HG03521 (cell line): ENCODE data around the gene HTRA3.
A peak's percentile ranks its signal among the peaks of the same experiment; 100 is the strongest.

Experiments used
- ATAC-seq: cut with Tn5 transposase; IDR thresholded peaks from one replicate; pipeline ENCODE4 v1.9.1; 2021; ENCODE audit warnings: mild to moderate bottlenecking, moderate library complexity; ENCODE audit not compliant: unreplicated experiment

HTRA3 gene

GRCh38 chr4:8233672-8234484, 35.7 kb upstream of the HTRA3 start:
- ATAC-seq, result no peak

DNA sequence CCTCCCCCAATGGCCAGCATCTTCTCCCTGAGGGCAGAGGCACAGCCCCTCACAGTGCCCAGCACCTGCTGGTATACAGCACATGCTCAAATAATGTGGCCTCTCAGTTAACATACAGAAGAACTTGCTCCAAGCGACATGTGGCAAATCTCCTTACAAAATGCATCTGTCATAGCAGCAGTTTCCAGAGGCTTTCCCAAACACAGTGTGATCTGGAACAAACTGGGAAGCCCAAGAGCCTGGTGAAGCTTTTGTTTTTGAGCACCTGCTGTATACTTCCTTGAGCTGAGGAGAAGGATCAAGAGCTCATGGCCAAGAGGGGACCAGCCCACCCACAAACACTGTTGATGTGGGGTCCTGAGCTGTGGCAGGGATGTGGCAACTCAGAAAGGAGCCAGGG, 34.8 kb upstream of the HTRA3 start:
- no peak for ATAC-seq

DNA sequence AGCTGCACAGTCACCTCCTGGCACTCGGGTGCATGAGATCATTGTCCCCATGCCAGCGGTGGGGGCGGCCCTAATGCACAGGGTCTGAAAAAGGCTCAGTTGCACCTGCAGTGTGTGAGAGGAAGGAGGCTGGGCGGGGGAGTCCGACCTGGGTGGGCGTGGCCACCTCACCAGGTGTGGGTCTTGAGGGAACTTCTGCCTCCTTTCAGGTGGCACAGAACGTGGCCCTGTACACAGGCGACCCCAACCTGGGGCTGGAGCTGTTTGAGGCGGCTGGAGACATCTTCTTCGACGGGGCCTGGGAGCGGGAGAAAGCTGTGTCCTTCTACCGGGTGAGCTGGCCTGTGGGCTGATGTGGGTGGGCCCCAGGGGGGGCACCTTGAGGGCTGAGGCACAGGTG, 34.3 kb upstream of the HTRA3 start:
- no peak for ATAC-seq

DNA sequence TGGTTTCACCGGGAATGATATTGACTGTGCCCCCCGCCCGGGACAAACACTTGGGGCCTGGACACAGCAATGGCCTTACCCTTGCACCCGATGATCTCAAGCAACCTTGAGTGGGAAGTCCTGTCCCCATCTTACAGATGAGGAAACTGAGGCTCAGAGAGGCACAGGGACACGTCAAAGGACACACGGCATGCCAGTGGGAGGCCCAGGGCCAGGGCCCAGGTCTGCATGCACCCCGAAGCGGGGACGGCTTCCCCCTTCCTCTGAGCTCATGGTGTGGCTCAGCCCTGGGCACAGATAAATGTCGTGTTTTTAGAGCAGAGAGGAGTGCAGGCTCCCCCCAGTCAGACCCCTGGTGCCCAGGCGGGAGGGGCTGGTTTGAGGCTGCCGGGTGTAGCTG, 33.9 kb upstream of the HTRA3 start:
- no peak for ATAC-seq

DNA sequence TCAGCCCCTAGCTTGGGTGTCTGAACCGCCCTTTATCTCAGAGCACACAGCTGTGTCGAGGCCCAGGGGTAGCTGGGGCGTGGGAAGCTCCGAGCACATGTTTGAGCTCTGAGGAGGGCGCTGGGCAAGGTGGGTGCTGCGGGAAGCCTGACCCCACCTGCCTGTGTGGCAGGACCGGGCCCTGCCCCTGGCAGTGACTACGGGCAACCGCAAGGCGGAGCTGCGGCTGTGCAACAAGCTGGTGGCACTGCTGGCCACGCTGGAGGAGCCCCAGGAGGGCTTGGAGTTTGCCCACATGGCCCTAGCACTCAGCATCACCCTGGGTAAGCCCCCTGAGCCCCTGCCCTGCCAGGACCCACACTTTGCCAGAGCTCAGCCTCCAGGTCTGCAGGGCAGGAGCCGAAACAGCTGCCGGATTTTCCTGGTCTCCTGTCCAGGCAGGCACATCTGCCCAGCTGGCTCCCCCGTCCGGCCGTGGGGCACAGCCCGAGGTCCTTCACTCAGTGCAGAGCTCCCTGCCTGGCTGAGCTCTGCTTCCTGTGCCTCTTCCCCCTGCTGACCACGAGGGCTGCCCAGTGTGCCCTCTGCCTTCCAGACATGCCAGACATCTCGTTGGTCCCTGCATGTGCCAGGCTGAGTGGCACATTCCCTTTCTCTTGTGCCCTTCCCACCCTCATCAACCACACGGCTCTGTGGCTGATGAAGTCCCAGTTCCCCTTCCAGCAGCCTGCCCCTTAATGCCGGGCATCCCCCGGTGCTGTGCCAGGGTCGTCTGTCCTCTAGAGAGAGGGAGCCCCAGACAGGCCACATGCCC, 33.2 kb upstream of the HTRA3 start:
- no peak for ATAC-seq

- ATAC-seq, result no peak
Measured at GRCh38 chr4:8236920-8237195, 32.7 kb upstream of the HTRA3 start.

DNA sequence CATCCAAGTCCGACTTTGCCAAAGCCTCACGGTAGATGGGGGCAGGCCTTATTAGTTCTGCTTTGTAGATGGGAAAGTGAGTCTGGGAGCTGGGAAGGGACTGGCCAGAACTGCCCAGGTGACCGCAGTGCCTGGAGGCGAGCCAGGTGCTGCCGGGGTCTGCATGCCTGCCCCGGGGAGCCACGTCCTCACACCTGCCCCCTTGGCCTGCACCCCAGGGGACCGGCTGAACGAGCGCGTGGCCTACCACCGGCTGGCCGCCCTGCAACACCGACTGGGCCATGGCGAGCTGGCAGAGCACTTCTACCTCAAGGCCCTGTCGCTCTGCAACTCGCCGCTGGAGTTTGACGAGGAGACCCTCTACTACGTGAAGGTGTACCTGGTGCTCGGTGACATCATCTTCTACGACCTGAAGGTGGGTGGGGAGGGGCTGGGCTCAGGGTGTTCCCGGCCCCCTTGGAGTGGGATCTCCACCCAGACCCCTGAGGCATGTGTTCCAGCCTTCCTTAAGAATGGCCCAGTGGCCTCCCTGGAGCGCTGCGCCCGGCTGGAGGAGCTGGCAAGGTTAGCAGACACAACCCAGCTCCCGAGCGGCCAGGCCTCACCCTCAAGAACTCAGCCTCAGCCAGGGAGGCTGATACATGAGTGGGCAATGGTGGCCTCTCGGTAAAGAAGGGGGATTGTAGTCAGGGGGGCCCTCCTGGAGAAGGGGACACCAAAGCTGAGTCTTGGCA, 32.1 kb upstream of the HTRA3 start:
- ATAC-seq, result no peak

- ATAC-seq, result no peak
Measured at GRCh38 chr4:8238036-8238511, 31.5 kb upstream of the HTRA3 start.

DNA sequence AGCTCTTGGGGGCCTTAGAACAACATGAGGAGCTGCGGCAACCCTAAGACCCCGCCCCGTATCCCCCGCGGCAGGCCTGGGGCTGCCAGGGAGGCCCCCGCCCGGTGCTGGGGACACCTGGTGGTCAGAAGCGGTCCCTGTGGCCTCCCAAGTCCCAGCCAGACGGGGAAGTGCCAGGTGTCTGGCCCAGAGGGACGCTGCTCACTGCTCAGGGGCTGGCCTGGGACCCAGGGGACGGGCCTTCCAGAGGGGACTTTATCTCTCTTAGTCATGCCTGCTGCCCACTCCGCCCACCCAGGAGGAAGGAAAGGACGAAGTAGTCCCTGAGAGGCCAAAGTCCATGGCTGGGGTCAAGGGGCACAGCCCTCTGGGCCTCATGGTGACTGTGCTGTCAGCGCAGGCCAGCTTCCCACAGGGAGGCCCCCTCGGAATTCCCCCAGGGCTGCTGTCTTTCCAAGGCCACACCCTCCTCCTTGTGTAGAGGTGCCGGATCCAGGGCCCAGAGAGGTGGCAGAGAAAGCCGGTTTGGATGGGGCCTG, 31.0 kb upstream of the HTRA3 start:
- no peak for ATAC-seq

GRCh38 chr4:8239226-8239625, 30.3 kb upstream of the HTRA3 start:
- no peak for ATAC-seq

DNA sequence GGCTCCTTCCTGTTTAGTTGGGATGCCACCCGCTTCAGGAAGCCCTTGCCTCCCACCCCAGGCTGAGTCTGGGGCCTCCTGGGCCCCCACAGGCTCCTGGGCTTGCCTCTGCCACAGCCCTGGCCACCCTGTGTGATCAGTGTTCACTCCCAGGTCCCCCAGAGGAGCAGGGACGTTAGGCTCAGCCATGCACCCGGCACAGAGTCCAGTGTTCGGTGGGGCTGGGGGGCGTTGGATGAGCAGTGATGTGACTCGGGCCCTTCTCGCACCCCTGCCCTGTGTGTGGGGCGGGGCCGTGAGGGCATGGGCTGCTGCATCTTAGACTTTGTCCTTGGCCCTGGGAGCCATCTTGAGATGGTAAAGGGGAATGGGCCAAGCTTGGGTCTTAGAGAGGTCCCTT, 29.9 kb upstream of the HTRA3 start:
- ATAC-seq, result no peak

DNA sequence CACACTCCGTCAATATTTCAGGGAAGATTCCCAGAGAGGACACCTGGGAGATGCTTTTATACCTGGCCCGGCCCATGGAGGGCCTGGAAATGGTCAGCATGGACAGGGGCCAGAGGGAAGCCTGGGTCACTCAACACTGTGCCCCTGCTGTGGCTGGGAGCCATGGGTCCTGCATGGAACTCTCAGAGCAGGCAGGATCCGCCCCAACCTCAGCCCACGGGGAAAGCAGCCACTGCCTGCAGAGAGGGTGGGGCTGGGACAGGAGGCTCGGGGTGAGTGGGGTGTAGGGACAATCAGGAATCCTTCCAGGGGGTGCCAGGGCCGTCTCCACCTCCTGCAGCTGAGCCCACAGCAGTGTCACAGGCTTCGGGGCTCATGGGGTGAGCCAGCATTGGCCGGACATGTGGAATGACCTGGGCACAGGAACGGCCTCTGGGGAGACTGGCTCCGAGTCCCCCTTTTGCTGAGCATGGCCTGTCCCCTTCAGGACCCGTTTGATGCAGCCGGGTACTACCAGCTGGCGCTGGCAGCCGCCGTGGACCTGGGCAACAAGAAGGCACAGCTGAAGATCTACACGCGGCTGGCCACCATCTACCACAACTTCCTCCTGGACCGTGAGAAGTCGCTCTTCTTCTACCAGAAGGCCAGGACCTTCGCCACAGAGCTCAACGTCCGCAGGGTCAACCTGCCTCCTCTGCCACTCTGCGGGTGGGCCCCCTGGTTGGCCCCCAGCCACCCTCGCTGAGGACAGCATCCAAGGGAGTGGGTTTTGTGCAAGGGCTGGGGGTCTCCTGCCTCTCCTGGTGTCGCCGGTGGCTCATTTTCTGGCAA, 29.1 kb upstream of the HTRA3 start:
- ATAC-seq, result no peak

GRCh38 chr4:8241211-8241779, 28.3 kb upstream of the HTRA3 start:
- no peak for ATAC-seq

DNA sequence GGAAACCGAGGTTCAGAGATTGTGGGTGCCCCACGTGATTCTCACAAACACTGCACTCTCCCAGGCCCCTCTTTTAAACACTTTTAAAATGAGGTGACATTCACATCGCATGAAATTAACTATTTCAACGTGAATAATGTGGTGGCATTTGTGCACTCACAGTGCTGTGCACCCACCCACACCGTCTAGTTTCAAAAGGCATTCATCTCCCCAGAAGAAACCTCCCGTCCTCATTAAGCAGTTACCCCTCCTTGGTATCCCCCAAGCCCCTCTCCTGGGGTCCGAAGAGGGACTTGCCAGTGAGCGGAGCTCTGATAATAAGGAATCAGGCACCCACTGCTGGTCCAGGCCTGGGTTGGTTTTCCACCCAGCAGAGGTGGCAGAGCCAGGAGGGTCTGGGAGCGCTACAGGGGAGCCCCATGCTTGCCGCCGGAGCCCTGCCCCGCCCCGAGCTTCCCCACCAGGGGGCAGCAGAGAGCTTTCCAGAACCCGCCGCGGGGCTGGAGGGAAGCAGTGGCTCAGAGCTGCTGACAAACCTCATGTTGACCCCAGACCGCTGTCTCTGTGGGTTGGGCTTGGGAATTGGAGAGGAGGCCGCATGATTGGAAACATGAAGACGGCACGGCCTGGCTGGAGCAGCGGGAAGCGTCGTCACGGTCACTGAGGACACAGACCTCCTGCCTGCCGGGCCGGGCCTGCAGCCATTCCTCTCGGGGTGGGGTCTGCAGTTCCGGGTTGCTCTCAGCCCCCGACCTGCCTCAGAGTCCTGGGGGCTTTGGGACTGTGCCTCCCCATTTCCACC, 27.5 kb upstream of the HTRA3 start:
- peak; percentile 63 for ATAC-seq

DNA sequence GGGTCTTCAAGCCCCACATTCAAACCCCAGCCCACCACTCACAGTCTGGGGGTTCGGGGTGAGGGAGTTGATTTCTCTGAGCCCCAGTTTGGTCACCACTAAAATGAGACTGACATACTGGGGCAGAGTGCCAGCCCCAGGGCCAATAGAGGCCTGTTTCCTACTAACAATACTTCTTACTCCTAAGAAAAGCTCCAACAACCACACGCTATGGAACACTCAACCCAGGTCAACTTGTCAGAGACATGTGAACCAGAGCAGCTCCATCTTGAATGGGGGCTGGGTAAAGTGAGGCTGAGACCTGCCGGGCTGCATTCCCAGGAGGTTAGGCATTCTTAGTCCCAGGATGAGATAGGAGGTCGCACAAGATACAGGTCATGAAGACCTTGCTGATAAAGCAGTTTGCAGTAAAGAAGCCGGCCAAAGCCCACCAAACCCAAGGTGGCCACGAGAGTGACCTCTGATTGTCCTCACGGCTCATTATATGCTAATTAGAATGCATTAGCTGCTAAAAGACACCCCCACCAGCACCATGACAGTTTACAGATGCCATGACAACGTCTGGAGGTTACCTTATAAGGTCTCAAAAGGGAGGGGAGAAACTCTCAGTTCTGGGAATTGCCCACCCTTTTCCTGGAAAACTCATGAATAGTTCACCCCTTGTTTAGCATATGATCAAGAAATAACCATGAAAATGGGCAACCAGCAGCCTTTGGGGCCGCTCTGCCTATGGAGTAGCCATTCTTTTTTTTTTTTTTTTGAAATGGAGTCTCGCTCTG, 26.6 kb upstream of the HTRA3 start:
- ATAC-seq, result no peak

DNA sequence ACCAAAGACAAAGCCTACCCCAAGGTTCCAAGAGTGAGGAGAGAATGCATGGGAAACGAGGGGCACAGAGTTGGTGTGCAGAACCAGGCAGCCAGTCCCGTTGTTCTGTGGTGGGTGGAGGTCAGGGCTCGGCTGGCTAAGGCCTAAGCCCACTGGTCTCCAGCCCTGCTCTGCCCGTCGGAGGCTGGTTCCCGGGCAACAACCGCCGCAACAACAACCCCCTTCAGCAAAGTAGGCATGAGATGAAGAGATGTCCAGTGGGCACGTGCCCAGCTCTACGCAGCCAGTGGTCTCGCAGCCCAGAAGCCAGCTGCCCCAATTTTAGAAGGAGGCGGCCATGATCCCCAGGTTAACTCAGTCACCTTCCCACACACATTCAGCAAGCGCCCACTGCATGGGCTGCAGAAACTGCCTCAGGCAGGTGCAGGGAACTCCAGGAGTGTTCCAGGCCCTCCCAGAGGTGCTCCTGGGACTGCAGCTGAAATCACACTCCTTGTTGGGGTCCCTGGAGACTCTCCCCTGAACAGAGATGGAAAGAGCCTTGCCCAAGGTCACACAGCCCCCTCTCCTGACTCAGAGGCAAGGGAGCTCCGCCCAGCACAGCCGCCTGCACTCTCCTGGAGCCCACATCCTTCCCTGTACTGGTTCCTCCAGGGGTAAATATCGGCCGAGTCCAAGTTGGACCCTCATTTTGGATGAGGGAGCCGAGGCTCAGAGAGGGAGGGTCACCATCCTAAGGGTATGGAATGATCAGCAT, 25.4 kb upstream of the HTRA3 start:
- no peak for ATAC-seq

DNA sequence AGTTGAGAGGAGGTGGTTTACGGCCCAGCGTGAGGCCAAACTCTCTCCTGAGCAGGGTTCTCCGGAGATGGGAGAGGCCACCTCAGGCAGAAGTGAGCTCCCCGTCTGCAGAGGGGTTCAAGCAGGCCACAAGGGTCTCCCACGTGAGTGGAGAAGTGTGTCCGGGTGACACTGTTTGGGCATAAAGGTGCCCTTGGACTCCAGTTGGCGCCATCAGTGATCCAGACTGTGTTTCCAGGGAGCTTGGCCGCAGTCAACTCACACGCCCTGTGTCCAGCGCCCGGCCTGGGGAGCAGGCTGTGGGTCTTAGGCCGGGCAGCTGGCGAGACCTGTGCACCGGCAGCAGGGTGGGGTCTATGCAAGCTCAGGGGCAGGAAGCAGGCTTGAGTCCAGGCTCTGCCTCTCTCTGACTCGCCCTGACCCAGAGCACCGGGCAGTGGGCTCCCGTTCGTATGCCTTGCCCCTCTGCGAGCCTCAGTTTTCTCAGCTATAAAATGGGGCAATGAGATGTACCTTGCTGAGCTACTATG, 24.6 kb upstream of the HTRA3 start:
- no peak for ATAC-seq
